Measurements from ENCODE around the gene DIRAS1. TPM values are rescaled to one million over a fixed set of nuclear protein-coding genes. Genes with fewer than 3 reads are reported as not detected.

The DIRAS1 gene
- total and polyA plus RNA-seq, 2 of the 8 experiments (the other 6 are each of a cell fraction or from before 2014, with no cell fraction given), result 20.2 to 22.3 TPM

DNA sequence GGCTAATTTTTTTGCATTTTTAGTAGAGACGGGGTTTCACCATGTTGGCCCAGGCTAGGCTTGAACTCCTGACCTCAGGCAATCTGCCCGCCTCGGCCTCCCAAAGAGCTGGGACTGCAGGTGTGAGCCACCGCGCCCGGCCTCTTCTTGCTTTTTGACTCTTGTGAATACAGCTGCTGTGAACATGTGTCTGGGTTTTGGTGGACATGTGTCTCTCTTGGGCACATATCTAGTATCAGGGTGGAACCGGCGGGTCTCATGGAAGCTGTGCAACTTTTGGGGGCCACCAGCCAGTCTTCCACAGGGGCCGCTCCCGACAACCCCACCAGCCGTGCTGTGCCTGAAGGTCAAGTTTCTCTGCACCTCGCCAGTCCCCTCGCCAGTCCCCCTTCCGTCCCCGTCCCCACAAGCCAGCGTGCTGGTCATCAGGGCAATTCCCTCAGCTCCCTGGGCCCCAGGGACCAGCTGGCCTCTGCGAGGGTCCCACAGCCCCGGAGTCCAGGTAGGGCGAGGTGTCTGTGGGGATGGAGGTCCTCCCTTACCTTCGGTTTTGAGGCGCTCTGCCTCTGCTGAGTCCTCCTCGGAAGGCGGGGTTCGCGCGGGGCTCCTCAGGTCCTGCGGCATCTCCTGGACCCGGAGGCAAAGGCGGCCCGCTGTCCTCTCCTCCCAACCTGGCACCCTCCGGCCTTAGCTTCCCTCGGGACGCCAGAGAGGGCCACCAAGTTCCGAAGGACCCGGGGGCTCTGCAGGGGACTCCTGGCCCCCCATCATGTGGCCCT, 45.6 kb upstream of the DIRAS1 start:
- no peak overlapping the region for H3K23ac ChIP-seq (ENCODE audit: insufficient read length)
- H3K79me1 ChIP-seq (ENCODE audit: low read depth, low read length), result peaks cover 9% of the 10 kb centered on the region; the same call in 1 of the 2 replicates
- H3K14ac ChIP-seq (ENCODE audit: insufficient read length), result no peak overlapping the region
- no peak overlapping the region for H3K56ac ChIP-seq (replicated peaks; ENCODE audit: insufficient read length, low read depth, low read length)
- no peak overlapping the region for H2BK12ac ChIP-seq (ENCODE audit: low read depth, low read length)
- no peaks in the 10 kb centered on the region for H3K27me3 ChIP-seq (replicated peaks in 1 of 4; ENCODE audit: control insufficient read depth in 3 of 4, extremely low read depth in 1 of 4, insufficient read depth in 3 of 4, low read length in 3 of 4)
- H2BK20ac ChIP-seq (ENCODE audit: low read length), result no peak overlapping the region
- H2BK120ac ChIP-seq (replicated peaks; ENCODE audit: low read depth, low read length), result no peak overlapping the region
- peaks cover 13 to 47% (median 28%) of the 10 kb centered on the region in 4 experiments; a peak in 7 of 8 replicates for H3K36me3 ChIP-seq (ENCODE audit: control insufficient read depth in 2 of 4, insufficient read depth in 4 of 4, low read length in 3 of 4)
- no peak overlapping the region for H3K27ac ChIP-seq (ENCODE audit: low read depth, low read length)
- no peak overlapping the region for H3K4me2 ChIP-seq (ENCODE audit: insufficient read depth in 1 of 2, low read depth in 2 of 2, low read length in 2 of 2)
- H3K4me3 ChIP-seq (ENCODE audit: extremely low read depth in 1 of 4, insufficient read depth in 2 of 4, low read depth in 3 of 4, low read length in 4 of 4), result no peak overlapping the region
- no peaks in the 10 kb centered on the region for H3K4me1 ChIP-seq (replicated peaks in 1 of 4; ENCODE audit: control insufficient read depth in 3 of 4, insufficient read depth in 4 of 4, low read length in 3 of 4)
- H4K20me1 ChIP-seq (replicated peaks in 1 of 2; ENCODE audit: control insufficient read depth in 1 of 2, insufficient read depth in 2 of 2, low read length in 2 of 2), result peaks cover 16 to 23% of the 10 kb centered on the region in 2 experiments
- no peak overlapping the region for H2BK5ac ChIP-seq (ENCODE audit: low read depth, low read length)
- H3K18ac ChIP-seq (ENCODE audit: extremely low read depth, low read length), result no peak overlapping the region
- DNase-seq (ENCODE audit: low read depth in 1 of 2, low spot score in 2 of 2), result no peak
- H2AK5ac ChIP-seq (ENCODE audit: low read depth, low read length), result no peak overlapping the region
- no peak for FAIRE-seq
- no peak overlapping the region for H4K5ac ChIP-seq (ENCODE audit: insufficient read length, low read depth, low read length)
- no peak overlapping the region for H3K9ac ChIP-seq (replicated peaks in 1 of 4; ENCODE audit: extremely low read depth in 1 of 4, low read depth in 3 of 4, low read length in 3 of 4)
- peaks cover 3 to 32% of the 10 kb centered on the region in 2 experiments; a peak in 3 of 4 replicates for H3K79me2 ChIP-seq (ENCODE audit: control insufficient read depth in 1 of 2, insufficient read depth in 2 of 2, low read length in 2 of 2)
- H4K8ac ChIP-seq (ENCODE audit: extremely low read depth, insufficient read depth, low read length), result peak overlapping the region; percentile 68; the same call in 1 of the 2 replicates
- CTCF ChIA-PET (ENCODE audit: partially characterized antibody), result interaction anchor here (0.5 to 0.7 kb wide), 3 partner anchors 17 to 958 kb away, joined by 3 read pairs; no protein-coding TSS in a partner anchor
- H3K23me2 ChIP-seq (ENCODE audit: low read depth, low read length), result no peaks in the 10 kb centered on the region
- no peak overlapping the region for H2BK15ac ChIP-seq (ENCODE audit: low read length)
- H2AFZ ChIP-seq (ENCODE audit: low read length), result no peak overlapping the region
- POLR2A ChIA-PET (ENCODE audit: partially characterized antibody), result interaction anchor here (0.8 kb wide), 1 partner anchor 9 kb away, joined by 5 read pairs; no protein-coding TSS in a partner anchor
- no peak overlapping the region for H4K91ac ChIP-seq (replicated peaks; ENCODE audit: insufficient read length, low read length)
- WGBS, 2 experiments (ENCODE audit: extremely low coverage in 1 of 2, insufficient coverage in 1 of 2, insufficient read length in 1 of 2, insufficient replicate concordance in 2 of 2, low coverage in 1 of 2, low lambda C conversion rate in 2 of 2, missing lambda C conversion rate in 1 of 2), result 90% methylated on average over 34 of the region's 35 CpGs; no CpG with 5 or more reads in 1 of the 2 experiments
- H3K9me3 ChIP-seq (ENCODE audit: insufficient read depth in 2 of 2, low read depth in 1 of 2, low read length in 1 of 2), result no peaks in the 10 kb centered on the region
- H3K4ac ChIP-seq (replicated peaks; ENCODE audit: insufficient read length, low read depth, low read length), result no peak overlapping the region
- TF ChIP-seq BACH1 (IDR thresholded peaks at IDR 0.05; ENCODE audit: low read length) (no peak), ASH2L (IDR thresholded peaks at IDR 0.05; ENCODE audit: low read length) (no peak), MAFK (IDR thresholded peaks at IDR 0.05; ENCODE audit: low read depth, low read length) (no peak), JUND (IDR thresholded peaks at IDR 0.05; ENCODE audit: low read length) (no peak), CBX5 (IDR thresholded peaks at IDR 0.05; ENCODE audit: low read depth, low read length) (no peak), TCF12 (IDR thresholded peaks at IDR 0.05; ENCODE audit: low read depth, low read length) (no peak), SP1 (IDR thresholded peaks at IDR 0.05; ENCODE audit: low read depth, low read length) (no peak), RXRA (IDR thresholded peaks at IDR 0.05; ENCODE audit: insufficient read depth, low read depth, low read length) (no peak), BCL11A (IDR thresholded peaks at IDR 0.05; ENCODE audit: low read depth in 2 of 2, low read length in 2 of 2) (no peak), POLR2A (IDR thresholded peaks at IDR 0.05; ENCODE audit: control extremely low read depth in 1 of 2, low read depth in 2 of 2, low read length in 2 of 2) (no peak), TBP (IDR thresholded peaks at IDR 0.05; ENCODE audit: low read depth, low read length) (no peak)
- TF ChIP-seq, protein P1, sequence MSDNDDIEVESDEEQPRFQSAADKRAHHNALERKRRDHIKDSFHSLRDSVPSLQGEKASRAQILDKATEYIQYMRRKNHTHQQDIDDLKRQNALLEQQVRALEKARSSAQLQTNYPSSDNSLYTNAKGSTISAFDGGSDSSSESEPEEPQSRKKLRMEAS (IDR thresholded peaks at IDR 0.05), result no peak
- TF ChIP-seq, protein P2, sequence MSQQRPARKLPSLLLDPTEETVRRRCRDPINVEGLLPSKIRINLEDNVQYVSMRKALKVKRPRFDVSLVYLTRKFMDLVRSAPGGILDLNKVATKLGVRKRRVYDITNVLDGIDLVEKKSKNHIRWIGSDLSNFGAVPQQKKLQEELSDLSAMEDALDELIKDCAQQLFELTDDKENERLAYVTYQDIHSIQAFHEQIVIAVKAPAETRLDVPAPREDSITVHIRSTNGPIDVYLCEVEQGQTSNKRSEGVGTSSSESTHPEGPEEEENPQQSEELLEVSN (IDR thresholded peaks at IDR 0.05), result no peak

All from H1 (cell line).